Effector CD8-positive, alpha-beta T cell (primary cell): ENCODE data around the gene PCSK7.

Experiments
- DNase-seq: peaks from one replicate; lab custom pipeline; 2025; lab: John Stamatoyannopoulos, UW

Gene PCSK7

DNA sequence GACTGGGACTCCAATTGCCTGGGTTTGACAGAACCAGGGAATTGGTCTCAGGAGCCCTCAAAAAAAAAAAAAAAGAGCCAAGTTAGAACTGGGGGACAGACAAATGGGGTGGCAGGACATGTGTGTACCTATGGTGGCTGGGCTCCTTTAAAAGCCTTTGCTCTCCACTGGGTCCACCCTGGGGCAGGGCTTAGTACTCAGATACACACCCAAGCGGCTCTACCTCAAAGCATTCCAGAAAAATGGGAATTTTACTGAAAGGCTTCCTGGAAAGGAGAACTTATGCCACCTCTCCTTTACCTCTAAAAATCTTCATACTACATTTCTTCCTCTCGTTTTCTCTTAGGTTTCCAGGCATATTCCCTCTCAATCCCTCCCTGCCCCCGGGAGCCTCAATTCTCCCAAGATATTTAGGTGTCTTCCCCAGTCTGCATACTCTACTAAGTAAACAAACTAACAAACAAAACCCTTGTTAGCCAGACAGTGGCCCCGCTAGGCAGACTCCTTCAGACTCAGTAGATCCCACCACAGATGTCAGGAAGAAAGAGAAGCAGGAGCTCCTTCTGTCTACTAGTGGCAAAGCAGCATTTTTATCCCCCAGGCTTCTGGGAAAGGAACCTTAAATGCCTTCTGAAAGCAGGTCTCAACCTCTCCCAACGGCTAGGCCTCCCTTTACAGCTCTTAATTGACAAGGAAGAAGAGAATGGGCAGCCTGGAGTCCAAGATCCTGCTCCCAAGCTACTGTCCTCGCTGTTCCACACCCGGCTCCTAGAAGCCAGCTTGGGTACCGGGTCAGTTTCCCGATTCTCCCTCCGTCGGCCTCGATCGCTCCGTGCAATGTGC, 653 bp downstream of the PCSK7 start:
- DNase-seq = no peak

DNA sequence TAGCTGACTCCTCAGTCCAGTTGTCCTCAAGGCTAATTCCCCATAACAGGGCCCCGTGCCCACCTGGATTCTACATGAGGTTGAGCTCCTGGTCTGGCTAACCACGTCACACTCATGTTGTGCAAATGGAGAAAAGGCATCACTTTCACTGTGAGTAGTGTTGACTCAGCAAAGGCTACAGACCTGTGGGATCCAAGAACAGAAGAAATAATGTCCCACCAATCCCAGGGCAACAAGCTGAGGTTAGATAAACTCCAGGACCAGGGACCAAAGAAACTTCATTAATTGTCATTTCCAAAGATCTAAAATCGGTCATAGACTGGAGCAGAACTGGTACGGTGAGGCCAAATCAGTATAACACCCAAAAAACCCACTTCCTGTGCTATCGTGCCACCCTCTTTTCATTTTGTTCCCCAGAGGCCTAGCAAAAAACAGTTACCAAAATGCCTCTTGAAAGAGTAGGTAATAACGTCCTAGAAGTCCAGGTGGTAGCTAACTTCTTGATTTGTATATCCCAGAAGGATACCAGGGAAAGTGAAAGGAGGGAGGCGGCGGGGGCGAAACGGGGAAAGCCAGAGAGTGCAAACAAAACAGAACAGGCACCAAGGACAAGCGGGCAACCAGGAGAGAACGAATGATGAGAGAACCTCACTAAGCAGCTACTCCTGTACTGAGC, 1.4 kb downstream of the PCSK7 start:
- DNase-seq = peak; percentile 3

DNA sequence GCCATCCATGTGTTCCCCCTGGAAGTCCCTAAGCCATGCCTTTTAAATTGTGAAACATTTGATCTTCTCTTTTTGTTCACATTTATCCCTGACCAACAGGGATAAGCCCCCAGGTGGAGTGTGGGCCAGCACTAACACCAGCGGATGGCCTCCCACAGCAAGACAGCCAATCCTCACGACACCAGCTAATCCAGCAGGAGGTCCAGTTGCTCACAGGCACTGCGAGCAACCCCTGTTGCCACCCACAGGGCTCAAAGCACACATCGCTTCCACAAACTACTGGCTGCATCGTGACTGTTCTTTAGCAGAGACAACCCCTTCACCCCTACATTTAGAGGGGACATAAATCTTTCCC, 2.0 kb downstream of the PCSK7 start:
- DNase-seq = no peak

DNA sequence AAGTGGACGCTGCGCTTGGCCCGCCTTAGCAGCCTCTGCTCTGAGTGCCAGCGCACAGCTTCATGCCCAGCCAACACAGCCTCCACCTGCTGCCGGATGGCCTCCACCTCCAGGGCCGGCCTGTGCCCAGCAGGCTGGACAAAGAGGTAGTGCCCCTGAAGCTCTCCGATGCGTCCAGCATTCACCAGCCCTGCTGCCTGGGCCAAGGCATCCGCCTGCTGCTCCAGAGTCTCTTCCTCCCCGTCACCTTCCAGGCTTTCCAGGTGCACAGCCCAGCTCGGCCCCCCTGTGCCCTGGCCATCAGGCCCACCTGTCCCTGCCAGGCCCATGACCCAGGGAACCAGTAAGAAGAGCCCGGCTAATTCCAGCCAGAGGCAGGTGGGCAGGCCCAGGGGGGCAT, 2.5 kb downstream of the PCSK7 start:
- no peak for DNase-seq

DNA sequence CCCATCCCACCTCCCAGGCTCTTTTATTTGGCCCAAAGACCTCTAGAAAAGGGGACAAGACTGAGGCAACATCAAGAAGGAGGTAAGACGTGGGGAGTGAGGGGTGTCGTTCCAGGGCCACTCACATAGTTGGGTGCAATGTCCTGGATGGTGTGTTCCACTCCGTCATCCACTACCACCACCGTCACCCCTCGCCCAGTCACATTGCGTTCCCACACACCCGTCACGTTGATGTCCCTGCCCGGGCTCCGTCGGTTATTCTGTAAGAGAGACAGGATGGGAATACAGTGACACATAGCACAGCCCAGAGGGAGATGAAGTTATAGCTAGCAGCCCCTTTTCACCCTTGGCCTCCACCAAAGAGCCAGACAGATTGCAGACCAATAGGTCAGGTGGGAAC, 3.8 kb downstream of the PCSK7 start:
- no peak for DNase-seq

DNA sequence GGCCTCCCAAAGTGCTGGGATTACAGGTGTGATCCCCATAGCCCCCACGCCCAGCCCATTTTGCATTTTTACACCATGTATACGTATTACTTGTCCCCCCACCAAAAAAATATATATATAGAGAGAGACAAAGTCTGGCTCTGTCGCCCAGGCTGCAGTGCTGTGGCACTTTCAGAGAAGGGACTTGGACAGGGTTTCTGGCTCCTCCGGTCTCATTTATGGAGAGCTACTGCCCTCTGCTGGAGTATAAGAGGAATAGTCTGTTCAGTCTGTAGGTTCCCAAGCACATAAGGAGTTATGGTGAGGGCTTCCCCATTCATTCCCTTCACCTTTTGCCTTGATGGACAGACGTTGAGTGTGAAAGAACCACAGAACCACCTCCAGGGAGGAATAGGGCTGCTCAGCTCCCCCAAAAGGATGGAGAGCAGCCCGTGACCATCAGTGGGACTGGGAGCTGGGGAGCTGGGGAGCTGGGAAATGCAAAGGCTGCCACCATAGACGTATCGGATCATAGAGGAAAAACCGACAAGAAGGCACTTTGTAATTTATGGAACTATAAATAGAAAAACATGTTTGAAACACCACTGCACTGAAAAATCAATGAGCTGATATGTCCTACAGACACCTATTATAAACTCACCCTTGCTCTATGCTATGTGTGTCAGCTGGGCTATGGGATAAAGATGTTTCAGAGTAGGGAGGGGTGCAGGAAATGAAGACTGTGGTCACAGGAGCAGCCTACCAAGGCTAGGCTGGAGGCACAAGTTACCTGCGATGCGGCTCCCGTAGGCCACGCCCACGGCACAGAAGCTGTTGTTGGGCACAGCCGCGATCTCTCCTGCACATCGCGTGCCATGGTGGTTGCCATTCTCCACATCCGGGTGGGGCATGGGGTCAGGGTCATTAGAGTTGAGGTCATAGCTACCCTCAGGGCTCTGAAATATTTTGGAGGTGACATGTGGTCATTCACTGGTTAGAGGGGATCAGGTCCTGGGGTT, 5.2 kb downstream of the PCSK7 start:
- peak; percentile 10 for DNase-seq

DNA sequence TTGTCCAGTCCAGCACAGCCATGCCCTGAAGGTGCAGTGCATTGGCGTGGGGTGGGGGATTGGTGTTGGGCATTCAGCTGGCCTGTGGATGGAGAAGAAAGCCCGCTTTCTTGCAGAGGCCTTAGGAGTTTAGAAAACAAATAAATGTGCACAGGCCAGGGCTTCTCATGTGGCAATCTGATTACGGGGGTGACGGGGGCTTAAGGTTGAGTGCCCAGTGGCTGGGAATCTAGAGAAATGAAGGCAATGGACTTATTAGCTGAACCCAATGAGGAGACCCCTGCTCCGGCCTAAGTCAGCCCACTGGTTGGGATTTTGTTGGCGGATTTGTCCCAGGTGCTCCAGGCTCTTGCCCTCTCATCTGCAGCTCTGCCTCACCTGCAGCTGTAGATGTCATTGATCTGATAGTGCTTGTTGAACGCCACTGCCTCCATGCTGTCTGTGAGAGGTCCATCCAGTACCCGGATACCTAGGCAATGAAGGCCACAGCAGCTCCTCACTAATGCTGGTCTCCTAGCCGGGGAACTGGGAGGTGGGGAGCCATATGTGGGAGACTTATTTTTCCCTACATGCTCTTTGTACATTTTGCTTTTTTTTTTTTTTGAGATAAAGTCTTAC, 6.2 kb downstream of the PCSK7 start:
- no peak for DNase-seq

DNA sequence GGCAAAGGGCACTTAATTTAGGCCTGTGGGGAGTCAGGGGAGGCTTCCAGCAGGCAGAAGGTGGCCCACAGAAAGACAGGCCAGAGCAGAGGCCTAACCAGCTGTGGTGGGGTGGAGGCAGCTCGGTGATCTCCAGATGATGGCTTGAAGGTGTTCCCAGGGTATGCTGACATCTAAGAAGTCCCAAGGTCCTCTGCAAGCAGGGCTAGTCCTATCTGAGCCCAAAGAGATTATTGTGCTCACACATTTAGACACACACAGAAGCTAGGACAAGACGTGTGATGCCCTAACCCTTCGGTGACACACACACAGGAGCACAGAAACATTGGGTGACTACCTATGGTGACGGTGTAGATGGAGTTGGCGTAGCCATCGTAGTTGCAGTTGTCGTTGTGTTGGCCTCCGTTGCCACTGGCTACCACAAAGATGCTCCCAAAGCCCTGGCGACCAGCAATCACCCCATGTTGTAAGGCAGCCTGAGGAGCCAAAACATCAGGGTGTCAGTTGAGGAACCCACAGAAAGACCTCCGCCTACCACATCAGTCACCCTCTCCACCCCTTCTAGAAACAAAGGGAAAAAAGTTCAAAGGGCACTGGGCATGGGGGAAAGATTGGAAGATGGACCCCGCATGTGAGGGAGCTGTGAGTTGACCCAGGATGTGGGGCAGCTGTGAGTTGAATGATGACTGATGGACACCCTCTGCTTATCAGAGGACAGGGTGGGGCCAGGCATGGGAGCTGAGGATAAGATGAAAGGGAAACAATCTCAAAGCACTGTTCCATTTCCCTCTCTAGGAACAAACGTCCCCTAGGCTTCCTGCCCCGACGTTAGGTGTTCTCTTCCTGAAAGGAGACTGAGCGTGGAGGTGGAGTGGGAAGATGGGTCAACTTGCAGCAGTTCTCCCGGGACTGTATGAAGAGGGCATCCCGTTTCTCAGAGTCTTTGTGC, 7.9 kb downstream of the PCSK7 start:
- DNase-seq = no peak

DNA sequence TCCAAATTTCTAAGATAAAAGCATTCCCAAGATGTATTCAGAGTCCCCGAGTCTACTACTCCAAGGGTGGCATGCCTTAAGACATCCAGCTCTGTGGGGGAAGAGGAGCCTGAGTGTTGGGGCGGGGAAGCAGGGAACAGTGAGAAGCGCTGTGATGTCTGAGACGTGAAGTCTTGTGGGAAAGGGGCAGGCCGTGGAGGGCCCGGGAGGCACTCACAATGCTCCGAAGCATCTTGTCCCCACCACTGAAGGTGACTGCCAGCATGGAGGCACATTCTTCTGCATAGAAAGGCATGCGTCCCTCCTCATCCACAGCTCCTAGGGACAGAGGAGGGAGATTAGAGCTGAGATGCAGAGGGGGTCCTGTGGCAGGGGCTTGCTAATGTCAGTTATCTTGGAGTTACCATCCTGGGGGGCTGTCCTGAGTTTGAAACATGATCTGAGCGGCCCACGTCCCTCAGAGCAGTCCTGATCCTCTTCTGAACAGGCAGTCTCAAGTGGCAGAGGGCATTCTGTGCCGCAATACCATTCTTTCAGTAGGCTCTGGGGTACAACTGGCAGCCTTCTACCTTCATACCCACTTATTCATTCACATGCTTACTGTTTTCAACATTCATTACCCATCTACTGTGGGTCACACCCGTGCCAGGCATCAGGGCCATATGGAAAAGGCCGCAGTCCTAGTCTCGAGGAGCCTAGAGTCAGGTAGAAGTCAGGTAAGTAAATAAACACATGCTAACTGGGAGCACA, 8.7 kb downstream of the PCSK7 start:
- no peak for DNase-seq

DNA sequence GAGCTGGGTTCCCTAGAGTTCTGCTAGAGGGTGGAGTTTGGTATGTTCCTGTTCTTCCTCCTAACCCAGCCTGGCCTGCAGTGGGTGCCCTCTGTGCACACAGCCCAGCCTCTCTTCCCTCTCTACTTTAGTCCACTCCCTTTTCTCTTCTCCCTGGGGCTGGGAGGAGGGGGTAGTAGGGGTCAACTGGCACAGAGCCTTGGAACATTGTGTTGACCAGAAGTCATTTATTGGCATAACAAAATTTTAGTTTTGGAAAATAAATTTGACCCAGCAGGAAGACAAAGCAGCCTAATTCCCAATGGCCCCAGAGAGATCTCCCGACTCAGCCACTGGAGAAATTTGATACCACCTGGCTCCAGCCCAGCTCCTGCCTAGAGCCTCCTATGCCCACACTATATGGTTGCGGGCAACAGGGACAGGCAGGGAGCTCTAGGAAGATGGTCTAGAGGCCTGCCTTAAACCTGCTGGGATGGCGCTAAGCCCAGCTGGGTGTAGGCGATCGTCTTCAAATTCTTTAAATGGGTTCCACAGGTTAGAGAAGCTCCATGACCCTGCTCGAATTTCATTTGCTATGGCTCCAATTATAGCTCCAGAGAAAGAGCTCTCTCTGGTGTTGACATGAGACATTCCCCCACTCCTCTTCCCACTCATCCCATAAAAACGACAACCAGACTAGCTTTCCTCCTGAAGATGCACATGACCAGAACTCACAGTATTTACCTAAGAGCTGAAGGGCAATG, 9.9 kb downstream of the PCSK7 start:
- DNase-seq = no peak

DNA sequence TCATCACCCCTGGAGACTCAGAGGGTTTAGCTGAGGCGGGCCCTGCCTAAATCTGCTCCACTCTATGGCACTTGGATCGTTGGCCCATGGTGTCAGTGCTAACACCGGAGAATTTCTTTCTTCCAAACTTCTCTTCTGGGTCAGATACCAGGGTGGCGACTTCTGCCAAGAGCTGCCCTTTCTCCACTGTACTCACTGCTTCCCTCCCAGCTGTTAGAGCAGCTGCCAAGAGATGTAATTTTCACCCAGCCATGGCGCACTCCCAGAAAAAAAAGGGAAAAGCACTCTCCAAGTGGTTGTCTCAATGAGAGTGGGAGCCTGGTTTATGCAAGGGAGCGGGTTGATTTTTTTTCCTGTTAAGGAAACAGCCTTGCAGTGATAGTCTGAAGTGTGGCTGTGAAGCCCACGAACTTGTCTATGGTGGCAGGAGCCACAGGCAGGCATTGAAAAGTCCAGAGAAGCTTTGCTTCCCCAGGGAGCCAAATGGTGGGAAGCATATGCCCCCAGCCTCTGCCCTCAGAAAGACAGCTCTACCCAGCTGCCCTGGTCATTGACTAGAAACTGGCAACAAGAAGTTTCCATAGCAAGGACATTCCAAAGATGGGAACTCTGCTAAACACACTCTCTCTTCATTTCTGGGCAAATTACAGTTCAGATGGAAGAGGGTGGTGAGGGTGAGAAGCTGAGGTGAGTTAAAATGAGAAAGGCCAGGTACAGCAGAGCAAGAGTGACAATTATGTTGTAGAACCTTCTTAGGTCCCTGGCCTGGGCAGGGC, 10.7 kb downstream of the PCSK7 start:
- DNase-seq = no peak

DNA sequence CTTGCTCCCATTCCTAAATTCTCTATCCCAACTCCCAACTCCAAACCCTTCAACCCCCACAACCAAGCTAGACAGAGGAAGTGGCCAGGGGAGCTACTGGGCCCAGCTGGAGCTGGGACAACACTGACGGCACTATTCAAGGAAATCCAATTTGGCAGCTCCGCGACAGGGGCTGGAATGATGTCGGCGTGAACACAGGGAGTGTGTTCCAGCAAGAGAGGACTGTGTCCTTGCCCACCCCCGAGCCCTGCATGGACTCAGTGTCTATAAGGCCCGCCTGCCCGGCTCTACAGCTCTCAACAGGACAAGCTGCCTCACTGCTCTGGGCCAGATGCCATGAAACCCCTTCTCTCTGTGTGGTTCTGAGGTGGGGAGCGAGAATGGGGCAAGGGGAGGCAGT, 11.3 kb downstream of the PCSK7 start:
- no peak for DNase-seq

DNA sequence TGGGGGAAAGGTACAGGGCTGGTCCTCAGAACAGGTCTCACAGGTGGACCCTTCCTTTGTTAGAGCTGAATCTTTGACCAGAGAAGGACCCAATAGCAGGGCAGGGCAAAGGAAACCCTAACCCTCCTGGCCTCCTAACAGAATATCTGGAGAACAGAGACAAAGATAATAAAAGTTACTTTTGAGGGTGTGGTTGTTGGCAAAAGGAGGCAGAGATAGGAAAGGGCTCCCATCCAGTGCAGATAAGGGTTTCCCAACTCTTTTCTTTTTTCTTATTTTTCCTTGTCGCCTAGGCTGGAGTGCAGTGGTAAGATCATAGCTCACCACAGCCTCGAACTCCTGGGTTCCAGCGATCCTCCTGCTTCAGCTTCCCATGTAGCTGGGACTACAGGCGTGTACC, 11.9 kb downstream of the PCSK7 start:
- DNase-seq = no peak

DNA sequence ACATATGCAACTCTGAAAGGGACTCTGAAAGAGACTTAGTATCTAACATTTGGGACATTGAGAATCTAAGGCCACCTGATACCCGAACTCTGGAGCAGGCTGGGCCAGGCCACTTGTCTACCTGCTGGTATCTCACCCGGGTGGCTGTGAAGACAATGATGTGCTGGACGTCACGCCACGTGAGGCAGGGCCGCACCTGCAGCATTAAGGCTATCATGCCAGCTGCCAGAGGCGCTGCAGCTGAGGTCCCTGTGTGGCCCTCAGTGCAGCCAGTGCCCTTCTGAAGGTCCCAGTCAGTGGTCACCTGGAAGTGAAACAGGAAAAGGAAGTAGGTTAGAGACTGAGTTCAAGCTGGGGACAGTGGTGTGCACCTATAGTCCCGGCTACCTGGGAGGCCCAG, 12.4 kb downstream of the PCSK7 start:
- no peak for DNase-seq

DNA sequence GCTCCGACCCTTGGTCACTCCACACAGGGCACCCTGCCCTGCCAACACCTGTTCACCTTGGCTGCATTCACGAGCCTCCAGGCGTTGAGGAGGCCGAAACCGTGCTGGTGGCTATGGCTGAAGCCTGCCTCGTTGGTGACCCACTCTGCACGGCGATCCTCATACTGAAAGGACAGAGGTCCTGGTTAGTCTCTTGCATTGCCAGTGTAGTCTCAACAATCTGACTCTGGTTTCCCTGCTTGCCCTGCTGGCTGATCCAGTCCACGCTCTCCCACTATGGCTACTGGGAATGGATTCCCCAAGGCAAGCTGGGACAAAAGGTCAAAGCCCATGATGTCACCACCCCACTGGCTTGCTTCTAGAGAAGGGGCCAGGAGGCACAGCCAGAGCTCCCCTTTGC, 12.9 kb downstream of the PCSK7 start:
- DNase-seq = no peak

DNA sequence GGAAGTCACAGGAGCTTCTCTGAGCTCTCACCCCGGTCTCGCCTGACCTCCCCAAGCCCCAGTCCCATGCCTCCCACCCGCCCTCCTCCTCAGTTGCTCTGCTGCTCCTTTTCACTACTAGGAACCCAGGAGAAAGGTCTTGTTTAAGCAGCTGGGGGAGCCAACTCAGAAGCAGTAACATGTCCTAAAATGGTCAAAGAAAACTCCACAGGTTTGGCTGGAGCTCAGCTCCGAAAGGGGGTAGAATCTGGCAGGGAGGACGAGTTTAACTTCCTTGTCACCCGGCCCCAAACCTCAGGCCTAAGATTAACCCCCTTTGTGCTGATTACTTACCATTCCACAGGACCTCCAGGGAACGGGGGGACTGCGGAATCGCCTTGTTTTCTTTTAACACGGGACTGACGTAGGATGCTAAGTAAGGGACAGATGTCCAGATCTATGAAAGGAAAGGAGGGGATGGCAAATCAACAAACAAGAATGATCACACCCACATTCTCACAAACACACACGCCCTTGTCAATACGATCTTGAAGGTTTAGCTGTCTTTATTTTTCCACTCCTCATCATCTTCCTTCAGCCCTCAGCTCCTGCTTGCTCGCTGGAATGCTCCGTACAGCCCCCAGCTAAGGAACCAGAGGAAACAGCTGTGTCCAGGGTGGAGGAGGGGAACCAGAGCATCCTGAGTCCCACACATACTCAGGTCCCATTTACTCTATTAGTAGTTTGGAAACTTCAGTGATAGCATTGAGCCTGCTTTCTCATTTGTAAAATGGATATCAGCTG, 13.5 kb downstream of the PCSK7 start:
- no peak for DNase-seq

DNA sequence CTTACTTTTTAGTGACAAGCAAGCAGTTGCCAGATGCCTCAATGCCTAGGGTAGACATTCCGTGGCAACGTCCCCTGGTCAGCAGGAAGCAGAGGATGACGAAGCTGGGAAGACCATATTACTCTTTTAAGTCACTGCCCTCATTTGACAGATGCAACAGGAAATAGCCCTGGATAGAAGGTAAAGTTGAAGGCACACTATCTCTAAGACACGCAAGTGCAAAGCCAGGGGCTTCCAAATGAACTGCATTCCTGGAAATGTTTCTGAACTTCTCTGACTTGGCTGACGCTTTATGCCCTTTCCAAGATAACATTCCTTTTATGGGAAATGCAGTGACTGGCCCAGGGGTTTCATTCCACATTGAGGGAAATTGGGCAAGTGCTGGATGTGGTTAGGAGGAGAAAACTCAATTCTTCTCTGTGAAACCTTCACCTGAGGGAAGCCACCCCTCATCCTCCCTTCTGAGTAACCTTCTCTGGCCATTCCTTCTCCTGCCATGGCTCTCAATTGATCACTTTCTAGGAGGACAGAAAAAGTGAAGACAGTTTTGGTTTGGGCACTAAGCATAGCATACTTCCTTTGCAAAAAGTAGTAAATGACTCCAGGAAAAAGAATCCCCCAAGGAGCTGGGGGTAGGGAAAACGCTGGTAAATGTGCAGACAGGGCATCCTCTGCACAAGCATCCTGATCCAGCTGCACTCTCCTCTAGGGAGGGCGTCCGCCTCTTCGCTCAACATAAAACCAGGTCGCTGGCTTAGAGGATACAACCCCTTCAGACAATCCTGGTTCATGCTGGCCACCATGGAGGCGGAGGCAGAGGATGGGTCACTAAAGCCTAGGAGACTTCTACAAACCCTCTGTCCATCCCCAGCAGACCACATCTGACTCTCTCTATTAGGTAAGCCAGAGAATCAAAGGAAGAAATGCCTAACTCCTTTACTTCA, 14.5 kb downstream of the PCSK7 start:
- DNase-seq = no peak
